CD14-positive monocyte (primary cell): ENCODE measurements around the gene WAC. TPM values are rescaled to one million over a fixed set of nuclear protein-coding genes. Genes with fewer than 3 reads are reported as not detected.

ENCODE experiments used
- DNase-seq, 3 donors: peaks; one replicate each; pipeline ENCODE4 v3.0.0-alpha.2; 2011 to 2022
- H2AFZ ChIP-seq: 2 replicates; pipeline ENCODE4 v1.6.0; 2012; ENCODE audit warnings: mild to moderate bottlenecking, low read depth, low read length, inconsistent platforms; ENCODE audit not compliant: insufficient read depth, poor library complexity, severe bottlenecking
- H3K27ac ChIP-seq, 2 donors: 1 replicate in 1 of 2; 2 replicates in 1 of 2; pipeline ENCODE4 v1.5.1; 2012 to 2013; ENCODE audit warnings: low read length in 2 of 2, control low read depth in 1 of 2, inconsistent platforms in 1 of 2, low read depth in 1 of 2, mild to moderate bottlenecking in 1 of 2
- H3K27me3 ChIP-seq, 2 donors: one replicate each; pipeline versions ENCODE4 v1.6.0 to v1.6.1; 2011 to 2013; ENCODE audit warnings: low read length in 2 of 2; ENCODE audit not compliant: control insufficient read depth in 2 of 2, insufficient read depth in 2 of 2
- H3K36me3 ChIP-seq, 2 donors: replicated peaks in 1 of 2; 1 replicate in 1 of 2; 2 replicates in 1 of 2; pipeline versions ENCODE4 v1.5.1 to v1.6.1; 2012 to 2013; ENCODE audit warnings: low read length in 2 of 2, control low read depth in 1 of 2, inconsistent platforms in 1 of 2, mild to moderate bottlenecking in 1 of 2; ENCODE audit not compliant: insufficient read depth in 2 of 2, control insufficient read depth in 1 of 2
- H3K4me1 ChIP-seq, 2 donors: 1 replicate in 1 of 2; 2 replicates in 1 of 2; pipeline versions ENCODE4 v1.5.1 to v1.6.1; 2012 to 2013; ENCODE audit warnings: low read length in 2 of 2, control low read depth in 1 of 2, inconsistent platforms in 1 of 2, mild to moderate bottlenecking in 1 of 2, moderate library complexity in 1 of 2; ENCODE audit not compliant: insufficient read depth in 2 of 2, control insufficient read depth in 1 of 2
- H3K4me2 ChIP-seq: replicated peaks from 2 replicates; pipeline ENCODE3; 2012; ENCODE audit warnings: low read length, moderate library complexity, mild to moderate bottlenecking; ENCODE audit not compliant: poor library complexity, severe bottlenecking; ENCODE audit errors: extremely low read depth
- H3K4me3 ChIP-seq, 3 experiments: fragments of 200-600 bp in 1 of 3; sonication (generic) in 1 of 3; replicated peaks in 1 of 3; 1 replicate in 2 of 3; 2 replicates in 1 of 3; pipeline ENCODE4 v1.5.1; 2011 to 2013; ENCODE audit warnings: low read length in 3 of 3, mild to moderate bottlenecking in 3 of 3, control low read depth in 2 of 3, low read depth in 2 of 3, inconsistent platforms in 1 of 3, moderate library complexity in 1 of 3
- H3K79me2 ChIP-seq: 2 replicates; pipeline ENCODE4 v1.6.0; 2012; ENCODE audit warnings: mild to moderate bottlenecking, control low read depth, inconsistent platforms, low read length, moderate library complexity; ENCODE audit not compliant: insufficient read depth
- H3K9ac ChIP-seq: 2 replicates; pipeline ENCODE4 v1.6.0; 2017; ENCODE audit warnings: low read length, mild to moderate bottlenecking; ENCODE audit not compliant: insufficient read depth, poor library complexity, severe bottlenecking
- H3K9me3 ChIP-seq, 2 donors: replicated peaks in 1 of 2; 1 replicate in 1 of 2; 2 replicates in 1 of 2; pipeline versions ENCODE4 v1.5.1 to v1.6.1; 2012 to 2013; ENCODE audit warnings: low read length in 2 of 2, control low read depth in 1 of 2; ENCODE audit not compliant: control insufficient read depth in 1 of 2, insufficient read depth in 1 of 2
- H4K20me1 ChIP-seq: 2 replicates; pipeline ENCODE4 v1.6.0; 2012; ENCODE audit warnings: mild to moderate bottlenecking, low read length, control low read depth, moderate library complexity; ENCODE audit not compliant: insufficient read depth
- H3K27ac Mint-ChIP-seq, 7 donors: one replicate each; pipeline ENCODE4 v1.8.0; 2020; ENCODE audit warnings: mild to moderate bottlenecking in 7 of 7, mixed read lengths in 7 of 7, moderate library complexity in 6 of 7, inconsistent platforms in 2 of 7
- H3K27me3 Mint-ChIP-seq, 3 donors: one replicate each; pipeline ENCODE4 v1.8.0; 2021 to 2022; ENCODE audit warnings: low read depth in 3 of 3, mild to moderate bottlenecking in 3 of 3, mixed read lengths in 3 of 3, moderate library complexity in 3 of 3, inconsistent platforms in 1 of 3
- H3K36me3 Mint-ChIP-seq, 2 donors: one replicate each; pipeline ENCODE4 v1.8.0; 2020; ENCODE audit warnings: mixed read lengths in 2 of 2, inconsistent platforms in 1 of 2, mild to moderate bottlenecking in 1 of 2
- H3K4me1 Mint-ChIP-seq: one replicate; pipeline ENCODE4 v1.8.0; 2020; ENCODE audit warnings: mild to moderate bottlenecking, mixed read lengths
- H3K4me3 Mint-ChIP-seq, 2 donors: one replicate each; pipeline ENCODE4 v1.8.0; 2020; ENCODE audit warnings: mild to moderate bottlenecking in 2 of 2, mixed read lengths in 2 of 2, moderate library complexity in 1 of 2
- H3K9me3 Mint-ChIP-seq, 7 donors: one replicate each; pipeline ENCODE4 v1.8.0; 2020 to 2022; ENCODE audit warnings: mixed read lengths in 7 of 7, mild to moderate bottlenecking in 6 of 7, moderate library complexity in 6 of 7, inconsistent platforms in 2 of 7
- WGBS: methylation state at CpG from one replicate; pipeline ENCODE4 v1.1.5; 2013; ENCODE audit warnings: missing lambda C conversion rate; ENCODE audit not compliant: insufficient coverage; 5-methylcytosine and 5-hydroxymethylcytosine counted together
- intact Hi-C, 2 donors: fragments of 100-400 bp; cut with micrococcal nuclease; formaldehyde crosslinking; loops; one replicate each; pipeline versions ENCODE4 v1.15.0 to v1.15.1; 2023
- polyA plus RNA-seq, 3 donors: library from polyadenylated mRNA; depleted of rRNA in 1 of 3; unstranded in 2 of 3; stranded (reverse) in 1 of 3; fragments of 300-500 nt in 2 of 3; fragments of >200 nt in 1 of 3; fragmentation: Illumina TruSeq in 2 of 3; gene quantifications; 1 replicate in 2 of 3; 2 replicates in 1 of 3; pipeline ENCODE4 v1.2.3, GENCODE V29; 2012 to 2021
- TF ChIP-seq, protein P1 (sequence below): fragments of 200-600 bp; IDR thresholded peaks from one replicate; pipeline ENCODE4 v1.8.0; 2022; ENCODE audit warnings: antibody characterized with exemption, mild to moderate bottlenecking

WAC gene
- polyA plus RNA-seq, 3 donors: 46.7 to 80.8 (median 67.9) TPM

DNA sequence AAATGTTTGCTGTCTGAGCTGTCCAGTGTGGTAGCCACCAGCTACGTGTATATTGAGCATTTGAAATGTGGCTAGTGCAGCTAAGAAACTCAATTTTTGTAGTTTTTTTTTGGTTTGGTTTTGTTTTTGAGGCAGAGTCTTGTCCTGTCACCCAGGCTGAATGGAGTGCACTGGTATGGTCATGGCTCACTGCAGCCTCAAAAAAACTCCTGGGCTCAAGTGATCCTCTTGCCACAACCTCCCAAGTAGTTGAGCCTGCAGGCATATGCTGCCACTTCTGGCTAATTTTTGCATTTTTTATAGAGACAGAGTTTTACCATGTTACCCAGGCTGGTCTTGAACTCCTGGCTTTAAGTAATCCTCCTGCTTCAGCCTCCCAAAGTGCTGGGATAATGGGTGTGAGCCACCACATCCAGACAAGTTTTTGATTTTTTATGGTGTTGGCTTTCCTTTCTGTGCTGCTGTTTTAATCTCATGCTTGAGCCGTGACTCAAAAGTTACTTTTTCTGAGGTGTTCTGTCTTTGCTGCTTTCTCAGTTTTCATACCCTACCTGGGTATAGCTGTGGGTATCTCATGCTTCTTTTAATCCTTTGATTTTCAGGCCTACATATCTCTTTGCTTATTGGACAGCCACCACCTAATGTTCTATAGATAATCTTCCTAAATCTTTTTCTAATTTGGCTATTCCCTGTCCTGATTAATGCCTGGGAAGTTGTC is 16.0 kb downstream of the WAC start:
- intact Hi-C loops: no loop called here
- H3K4me3 ChIP-seq: no peak overlapping the region
- TF ChIP-seq, protein P1, sequence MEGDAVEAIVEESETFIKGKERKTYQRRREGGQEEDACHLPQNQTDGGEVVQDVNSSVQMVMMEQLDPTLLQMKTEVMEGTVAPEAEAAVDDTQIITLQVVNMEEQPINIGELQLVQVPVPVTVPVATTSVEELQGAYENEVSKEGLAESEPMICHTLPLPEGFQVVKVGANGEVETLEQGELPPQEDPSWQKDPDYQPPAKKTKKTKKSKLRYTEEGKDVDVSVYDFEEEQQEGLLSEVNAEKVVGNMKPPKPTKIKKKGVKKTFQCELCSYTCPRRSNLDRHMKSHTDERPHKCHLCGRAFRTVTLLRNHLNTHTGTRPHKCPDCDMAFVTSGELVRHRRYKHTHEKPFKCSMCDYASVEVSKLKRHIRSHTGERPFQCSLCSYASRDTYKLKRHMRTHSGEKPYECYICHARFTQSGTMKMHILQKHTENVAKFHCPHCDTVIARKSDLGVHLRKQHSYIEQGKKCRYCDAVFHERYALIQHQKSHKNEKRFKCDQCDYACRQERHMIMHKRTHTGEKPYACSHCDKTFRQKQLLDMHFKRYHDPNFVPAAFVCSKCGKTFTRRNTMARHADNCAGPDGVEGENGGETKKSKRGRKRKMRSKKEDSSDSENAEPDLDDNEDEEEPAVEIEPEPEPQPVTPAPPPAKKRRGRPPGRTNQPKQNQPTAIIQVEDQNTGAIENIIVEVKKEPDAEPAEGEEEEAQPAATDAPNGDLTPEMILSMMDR: no peak
- Mint-ChIP-seq H3K27me3 (peaks cover 0 to 2% (median 0%) of the 10 kb centered on the region in 3 donors), H3K4me1 (peaks cover 18% of the 10 kb centered on the region), H3K36me3 (peaks cover 56 to 80% of the 10 kb centered on the region in 2 donors), H3K27ac (peak overlapping the region in 3 of 7 donors; percentile 11 to 52 (median 30)), H3K9me3 (no peaks in the 10 kb centered on the region), H3K4me3 (no peak overlapping the region)
- H3K4me2 ChIP-seq: no peak overlapping the region
- no peak overlapping the region for H2AFZ ChIP-seq
- peak overlapping the region in 1 of 2 donors; percentile 9 for H3K27ac ChIP-seq
- no peak overlapping the region for H3K9ac ChIP-seq
- peaks cover 100% of the 10 kb centered on the region for H3K79me2 ChIP-seq
- H4K20me1 ChIP-seq: peaks cover 100% of the 10 kb centered on the region
- peaks cover 0 to 2% of the 10 kb centered on the region in 2 donors for H3K4me1 ChIP-seq
- 100% methylated on average over 1 of the region's 2 CpGs for WGBS
- H3K9me3 ChIP-seq: no peaks in the 10 kb centered on the region
- no peak for DNase-seq
- H3K27me3 ChIP-seq: no peaks in the 10 kb centered on the region
- peaks cover 61 to 86% of the 10 kb centered on the region in 2 donors for H3K36me3 ChIP-seq

DNA sequence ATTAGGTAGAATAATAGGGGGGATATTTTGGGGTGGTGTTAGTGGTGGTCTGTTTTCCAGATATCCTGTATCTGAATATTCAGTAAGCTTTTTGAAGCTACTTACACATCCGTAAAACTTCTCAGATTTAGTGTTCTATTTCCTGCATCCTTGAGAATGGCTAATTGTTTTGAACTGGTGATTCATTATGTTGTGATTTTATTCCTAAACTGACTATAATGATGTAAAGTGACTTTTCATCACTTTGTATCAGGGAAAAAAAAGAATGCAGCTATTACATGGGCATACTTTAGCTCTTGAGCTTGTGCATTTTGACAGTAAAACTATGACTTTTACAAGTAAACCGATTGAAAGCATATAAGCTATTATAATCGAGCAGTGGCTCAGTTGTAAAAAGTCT is 18.2 kb downstream of the WAC start:
- H3K36me3 Mint-ChIP-seq: peaks cover 58 to 81% of the 10 kb centered on the region in 2 donors

More for the DNA sequence above, 18.2 kb downstream of the WAC start:
- Mint-ChIP-seq H3K27ac (peak overlapping the region in 1 of 7 donors; percentile 26), H3K27me3 (peaks cover 0 to 3% (median 0%) of the 10 kb centered on the region in 3 donors), H3K9me3 (no peaks in the 10 kb centered on the region), H3K4me3 (no peak overlapping the region), H3K4me1 (peaks cover 30% of the 10 kb centered on the region)
- Histone ChIP-seq H3K9me3 (no peaks in the 10 kb centered on the region), H4K20me1 (peaks cover 100% of the 10 kb centered on the region), H3K4me1 (peaks cover 0 to 2% of the 10 kb centered on the region in 2 donors), H3K9ac (no peak overlapping the region), H3K79me2 (peaks cover 100% of the 10 kb centered on the region), H3K36me3 (peaks cover 59 to 86% of the 10 kb centered on the region in 2 donors), H2AFZ (no peak overlapping the region), H3K27me3 (no peaks in the 10 kb centered on the region), H3K4me3 (no peak overlapping the region), H3K27ac (peak overlapping the region in 1 of 2 donors; percentile 45), H3K4me2 (no peak overlapping the region)
- TF ChIP-seq, protein P1: no peak
- no peak for DNase-seq
- intact Hi-C loops: no loop called here
- WGBS: no CpG with 5 or more reads among the region's 3 CpGs
